Aorta (tissue), 5 donors: ENCODE data around the gene IPO9. TPM values are rescaled to one million over a fixed set of nuclear protein-coding genes. Genes with fewer than 3 reads are reported as not detected.
"Not testable (repeated sequence)": the region's sequence is repeated elsewhere in the genome, so short reads cannot be mapped to it uniquely, and the experiment has no call there.

Experiments
- ATAC-seq: fragments of 200-7000 bp; cut with Tn5 transposase; one replicate; pipeline ENCODE4 v1.9.1; 2022; ENCODE audit warnings: moderate library complexity; ENCODE audit not compliant: low FRiP score
- DNase-seq, 2 donors: peaks; one replicate each; pipeline ENCODE4 v3.0.0-alpha.2; 2020
- H3K27ac ChIP-seq, 2 donors: one replicate each; pipeline ENCODE4 v1.5.1; 2013; ENCODE audit warnings: low read length in 2 of 2, mild to moderate bottlenecking in 2 of 2, moderate library complexity in 2 of 2, control low read depth in 1 of 2, inconsistent platforms in 1 of 2, low read depth in 1 of 2
- H3K27me3 ChIP-seq, 2 donors: one replicate each; pipeline ENCODE4 v1.6.1; 2013; ENCODE audit warnings: control low read depth in 1 of 2, low read length in 1 of 2, mild to moderate bottlenecking in 1 of 2, moderate library complexity in 1 of 2; ENCODE audit not compliant: insufficient read depth in 2 of 2, control insufficient read depth in 1 of 2
- H3K36me3 ChIP-seq, 2 donors: one replicate each; pipeline ENCODE4 v1.6.1; 2013; ENCODE audit warnings: control low read depth in 1 of 2, low read length in 1 of 2, mild to moderate bottlenecking in 1 of 2; ENCODE audit not compliant: insufficient read depth in 2 of 2, control insufficient read depth in 1 of 2
- H3K4me1 ChIP-seq, 2 donors: one replicate each; pipeline ENCODE4 v1.6.1; 2013; ENCODE audit warnings: low read length in 2 of 2, control low read depth in 1 of 2, mild to moderate bottlenecking in 1 of 2, moderate library complexity in 1 of 2; ENCODE audit not compliant: insufficient read depth in 2 of 2, control insufficient read depth in 1 of 2
- H3K4me3 ChIP-seq, 2 donors: one replicate each; pipeline ENCODE4 v1.5.1; 2013; ENCODE audit warnings: low read length in 2 of 2, control low read depth in 1 of 2, mild to moderate bottlenecking in 1 of 2
- H3K9me3 ChIP-seq: one replicate; pipeline ENCODE4 v1.6.1; 2013; ENCODE audit warnings: mild to moderate bottlenecking, low read length; ENCODE audit not compliant: control insufficient read depth
- WGBS, 2 donors: extraction: QIAGEN DNeasy Blood & Tissue Kit; methylation state at CpG; one replicate each; pipeline ENCODE4 v1.1.7; 2013; 5-methylcytosine and 5-hydroxymethylcytosine counted together
- intact Hi-C, 2 donors: fragments of 100-400 bp; cut with DNase I; formaldehyde crosslinking; loops; one replicate each; pipeline versions ENCODE4 v1.14.2 to v1.15.0; 2022
- polyA plus RNA-seq, 2 donors: library from polyadenylated mRNA; stranded (reverse); fragments of 200-250 nt; gene quantifications; one replicate each; pipeline ENCODE4 v1.2.3, GENCODE V29; 2013
- total RNA-seq, 2 donors: library from RNA; stranded (reverse); fragmentation: NEBNext Ultra II Directional; extraction: Animal tissue kit (Norgen Biotek cat#: 25700); gene quantifications; one replicate each; pipeline ENCODE4 v1.2.1, GENCODE V29; 2021
- donor health status: healthy with polysubstance abuse.
- donor health status: Bipolar disorder and iron deficiency.
- donor health status: DM: no; HTN: no; CAD: no.
- donor health status: DM: no; HTN: no; CAD: no.
- donor health status: DM: yes; HTN: yes; CAD: no.

The IPO9 gene
- total and polyA plus RNA-seq, 4 donors = 12.0 to 45.0 (median 32.1) TPM

DNA sequence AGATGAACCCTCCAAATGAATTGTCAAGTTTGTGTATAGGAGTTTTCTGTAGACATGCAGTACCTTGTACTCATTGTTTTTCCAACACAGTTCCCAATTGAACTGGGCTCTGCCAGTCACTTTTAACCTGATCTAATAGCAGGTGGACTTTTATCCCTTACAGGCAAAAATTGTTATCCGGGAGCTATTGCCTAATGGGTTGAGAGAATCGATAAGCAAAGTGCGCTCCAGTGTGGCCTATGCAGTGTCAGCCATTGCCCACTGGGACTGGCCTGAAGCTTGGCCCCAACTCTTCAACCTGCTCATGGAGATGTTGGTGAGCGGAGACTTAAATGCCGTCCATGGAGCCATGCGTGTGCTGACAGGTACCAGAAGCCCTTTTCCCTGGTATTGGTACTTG, 19.3 kb downstream of the IPO9 start:
- WGBS, 2 donors = 94 to 98% methylated on average over 6 of the region's 6 CpGs
- DNase-seq = no peak
- peaks cover 0 to 8% of the 10 kb centered on the region in 2 donors for H3K36me3 ChIP-seq
- no peaks in the 10 kb centered on the region for H3K27me3 ChIP-seq
- H3K27ac ChIP-seq = peak overlapping the region; percentile 64 to 82
- H3K4me1 ChIP-seq = peaks cover 0 to 18% of the 10 kb centered on the region in 2 donors
- intact Hi-C loops = no loop called here
- no peak overlapping the region for H3K4me3 ChIP-seq
- ATAC-seq = no peak
- H3K9me3 ChIP-seq = no peaks in the 10 kb centered on the region

DNA sequence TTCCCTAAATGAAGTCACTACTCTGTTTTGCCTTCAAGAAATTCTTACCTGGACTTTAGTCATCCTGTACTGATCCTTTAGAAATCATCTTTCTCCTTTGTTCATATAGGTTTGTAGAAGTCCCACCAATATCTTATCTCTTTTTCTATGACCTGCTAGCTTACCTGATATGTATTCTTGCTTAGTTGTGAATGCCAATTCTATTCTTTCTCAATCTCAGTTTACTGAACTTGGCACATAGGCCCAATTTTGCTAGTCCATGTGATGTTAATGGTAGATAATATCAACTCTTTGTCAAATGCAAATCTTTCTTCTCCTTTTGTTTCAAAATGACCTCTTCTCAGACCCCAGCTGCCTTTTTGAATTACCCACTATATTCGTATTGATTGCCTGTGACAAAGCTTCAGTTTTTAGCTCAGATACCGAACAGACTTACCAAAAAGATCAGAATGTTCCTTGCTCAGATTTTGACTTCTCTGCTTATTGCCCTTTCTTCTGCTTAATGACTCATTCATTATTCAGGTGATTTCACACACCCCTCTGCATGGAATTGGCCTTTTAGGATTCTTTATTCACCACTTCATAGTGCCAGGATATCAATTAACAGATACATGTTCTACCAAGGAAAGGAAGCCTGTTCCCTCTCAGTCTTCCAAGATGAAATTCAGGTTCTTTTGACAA, 20.6 kb downstream of the IPO9 start:
- DNase-seq = no peak
- H3K4me3 ChIP-seq = peak overlapping the region in 1 of 2 donors; percentile 6
- WGBS, 2 donors = 14 to 19% methylated on average over 2 of the region's 2 CpGs
- intact Hi-C loops = no loop called here
- peaks cover 0 to 18% of the 10 kb centered on the region in 2 donors for H3K4me1 ChIP-seq
- H3K27ac ChIP-seq = peak overlapping the region; percentile 36 to 82
- no peaks in the 10 kb centered on the region for H3K9me3 ChIP-seq
- no peaks in the 10 kb centered on the region for H3K27me3 ChIP-seq
- H3K36me3 ChIP-seq = peaks cover 0 to 8% of the 10 kb centered on the region in 2 donors
- ATAC-seq = no peak

DNA sequence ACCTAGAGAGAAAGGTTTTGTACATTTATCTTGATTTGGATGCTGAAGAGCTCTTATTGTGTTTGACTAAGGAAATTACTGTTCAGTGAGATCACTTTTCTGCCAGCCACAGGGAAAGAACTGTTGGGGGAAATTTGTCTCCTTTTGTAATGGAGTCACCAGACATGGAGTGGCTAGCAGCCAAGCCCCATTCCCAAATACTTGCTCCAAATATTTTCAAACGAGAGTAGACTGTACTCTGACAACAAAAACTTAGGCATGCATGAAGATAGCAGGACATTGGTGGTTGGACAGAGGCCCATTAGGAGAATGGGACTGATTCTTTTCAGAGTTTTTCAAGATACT, 21.1 kb downstream of the IPO9 start:
- Histone ChIP-seq H3K36me3 (peaks cover 2 to 8% of the 10 kb centered on the region in 2 donors), H3K9me3 (no peaks in the 10 kb centered on the region), H3K27me3 (no peaks in the 10 kb centered on the region), H3K4me3 (peak overlapping the region in 1 of 2 donors; percentile 6), H3K4me1 (peaks cover 0 to 18% of the 10 kb centered on the region in 2 donors), H3K27ac (peak overlapping the region; percentile 44 to 82)
- 0 to 10% methylated on average over 1 of the region's 1 CpG for WGBS, 2 donors
- ATAC-seq (no peak), DNase-seq (peak in 1 of 2 donors; percentile 68)
- intact Hi-C loops = no loop called here

DNA sequence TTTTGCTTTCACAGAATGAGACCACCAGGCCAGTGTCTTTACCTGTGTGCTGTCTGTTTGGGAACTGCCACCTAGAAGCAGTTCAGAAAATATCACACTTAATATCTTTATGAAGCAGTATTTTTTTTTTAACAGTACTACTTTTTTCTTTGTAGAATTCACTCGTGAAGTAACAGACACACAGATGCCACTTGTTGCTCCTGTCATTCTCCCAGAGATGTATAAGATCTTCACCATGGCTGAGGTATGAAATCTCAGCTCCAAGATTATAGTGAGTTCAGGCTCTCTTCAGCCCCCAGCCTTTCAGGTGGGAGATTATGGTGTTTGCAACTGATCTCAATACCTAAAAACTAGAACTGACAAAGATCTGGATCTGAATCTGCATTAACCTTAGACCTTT, 23.0 kb downstream of the IPO9 start:
- WGBS, 2 donors = 53 to 67% methylated on average over 1 of the region's 1 CpG
- Histone ChIP-seq H3K4me1 (peaks cover 0 to 15% of the 10 kb centered on the region in 2 donors), H3K36me3 (peaks cover 4 to 11% of the 10 kb centered on the region in 2 donors), H3K27ac (no peak overlapping the region), H3K4me3 (no peak overlapping the region), H3K27me3 (no peaks in the 10 kb centered on the region), H3K9me3 (no peaks in the 10 kb centered on the region)
- DNase-seq (no peak), ATAC-seq (no peak)
- intact Hi-C loops = no loop called here

DNA sequence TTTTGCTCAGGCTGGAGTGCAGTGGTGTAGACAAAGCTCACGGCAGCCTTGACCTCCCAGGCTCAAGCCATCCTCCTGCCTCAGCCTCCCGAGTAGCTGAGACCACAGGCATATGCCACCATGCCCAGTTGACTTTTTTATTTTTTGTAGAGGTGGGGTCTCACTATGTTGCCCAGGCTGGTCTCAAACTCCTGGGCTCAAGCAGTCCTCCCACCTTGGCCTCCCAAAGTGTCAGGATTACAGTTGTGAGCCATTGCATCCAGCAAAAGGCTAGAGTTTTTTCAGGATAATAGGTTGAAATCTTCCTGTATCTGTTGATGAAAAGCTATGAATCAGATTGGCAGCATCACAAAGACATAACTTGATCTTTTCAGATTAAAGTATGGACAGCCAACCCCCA, 27.8 kb downstream of the IPO9 start:
- ATAC-seq, H3K27ac ChIP-seq, intact Hi-C loops, DNase-seq, H3K4me1 ChIP-seq, H3K27me3 ChIP-seq, H3K9me3 ChIP-seq, H3K4me3 ChIP-seq: not testable (repeated sequence)
- peaks cover 9 to 18% of the 10 kb centered on the region in 2 donors for H3K36me3 ChIP-seq
- 93 to 97% methylated on average over 2 of the region's 2 CpGs for WGBS, 2 donors

DNA sequence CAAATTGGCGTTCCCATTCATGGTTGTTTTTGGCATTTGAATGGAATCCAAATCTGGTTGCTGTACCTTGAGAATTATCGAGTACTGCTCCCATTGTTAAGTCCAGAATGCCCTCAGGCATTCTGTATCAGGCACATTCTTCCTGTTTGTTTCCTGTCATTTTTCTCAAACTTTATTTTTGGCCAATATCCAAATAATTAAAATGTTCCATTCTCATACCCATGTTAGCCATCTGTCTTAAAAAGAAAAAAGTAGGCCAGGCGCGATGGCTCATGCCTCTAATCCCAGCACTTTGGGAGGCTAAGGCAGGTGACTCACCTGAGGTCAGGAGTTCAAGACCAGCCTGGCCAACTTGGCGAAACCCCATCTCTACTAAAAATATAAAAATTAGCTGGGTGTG, 30.5 kb downstream of the IPO9 start:
- Histone ChIP-seq H3K4me1 (no peaks in the 10 kb centered on the region), H3K36me3 (peaks cover 10 to 11% of the 10 kb centered on the region in 2 donors), H3K9me3 (no peaks in the 10 kb centered on the region), H3K27ac (no peak overlapping the region), H3K27me3 (no peaks in the 10 kb centered on the region), H3K4me3 (no peak overlapping the region)
- intact Hi-C loops = no loop called here
- WGBS, 2 donors = 67 to 73% methylated on average over 5 of the region's 5 CpGs
- no peak for DNase-seq
- ATAC-seq = no peak

DNA sequence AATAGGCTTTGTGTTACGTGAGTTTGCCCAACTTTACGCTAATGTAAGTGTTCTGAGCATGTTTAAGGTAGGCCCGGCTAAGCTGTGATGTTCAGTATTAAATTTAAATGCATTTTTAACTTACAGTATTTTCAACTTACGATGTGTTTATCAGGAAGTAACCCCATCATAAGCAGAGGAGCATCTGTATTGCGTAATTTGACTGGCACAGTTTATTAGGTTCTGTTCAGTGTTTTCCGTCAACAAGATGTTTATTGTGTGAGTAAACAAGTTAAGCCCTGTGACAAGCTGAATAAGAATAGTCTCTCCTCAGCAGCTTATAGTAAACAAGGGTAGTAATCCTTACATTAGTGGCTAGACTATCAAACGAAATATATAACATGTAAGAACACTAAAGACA, 32.5 kb downstream of the IPO9 start:
- Histone ChIP-seq H3K36me3 (peaks cover 7 to 9% of the 10 kb centered on the region in 2 donors), H3K4me3 (no peak overlapping the region), H3K9me3 (no peaks in the 10 kb centered on the region), H3K27me3 (no peaks in the 10 kb centered on the region), H3K4me1 (no peaks in the 10 kb centered on the region), H3K27ac (peak overlapping the region in 1 of 2 donors; percentile 14)
- no peak for DNase-seq
- intact Hi-C loops = no loop called here
- no peak for ATAC-seq
- WGBS, 2 donors = 91 to 92% methylated on average over 7 of the region's 7 CpGs

DNA sequence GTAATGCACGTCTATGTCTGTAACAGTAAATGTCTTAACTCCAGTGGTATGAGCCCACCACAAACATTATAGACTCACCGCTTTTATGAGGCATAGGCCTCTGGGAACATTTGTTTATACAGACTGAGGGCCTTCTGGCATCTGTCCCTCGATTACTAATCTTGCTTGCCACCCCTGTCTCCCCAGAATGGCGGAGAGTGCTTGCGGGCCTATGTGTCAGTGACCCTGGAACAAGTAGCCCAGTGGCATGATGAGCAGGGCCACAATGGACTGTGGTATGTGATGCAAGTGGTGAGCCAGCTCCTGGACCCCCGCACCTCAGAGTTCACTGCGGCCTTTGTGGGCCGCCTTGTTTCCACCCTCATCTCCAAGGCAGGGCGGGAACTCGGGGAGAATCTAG, 41.4 kb downstream of the IPO9 start:
- WGBS, 2 donors = 62 to 63% methylated on average over 10 of the region's 10 CpGs
- intact Hi-C loops = no loop called here
- Histone ChIP-seq H3K4me1 (no peaks in the 10 kb centered on the region), H3K9me3 (no peaks in the 10 kb centered on the region), H3K27ac (no peak overlapping the region), H3K36me3 (peaks cover 0 to 10% of the 10 kb centered on the region in 2 donors), H3K4me3 (no peak overlapping the region), H3K27me3 (no peaks in the 10 kb centered on the region)
- ATAC-seq (no peak), DNase-seq (no peak)

DNA sequence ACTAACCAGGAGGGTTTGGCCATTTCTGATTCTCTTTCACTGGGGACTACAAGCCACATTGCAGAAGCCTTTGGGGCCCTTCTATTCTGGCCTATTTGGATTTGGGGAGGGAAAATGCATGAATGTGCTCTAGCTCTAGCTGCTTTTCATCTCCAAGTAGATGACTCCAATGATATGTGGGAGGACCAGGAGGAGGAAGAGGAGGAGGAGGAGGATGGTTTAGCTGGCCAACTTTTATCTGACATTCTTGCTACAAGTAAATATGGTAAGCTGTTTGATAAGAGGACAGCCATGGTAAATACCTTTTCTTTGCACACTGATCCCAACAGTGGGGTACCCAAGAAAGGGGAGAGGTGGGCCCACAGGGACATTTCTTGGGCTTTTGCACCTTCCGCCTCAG, 45.7 kb downstream of the IPO9 start:
- ATAC-seq (no peak), DNase-seq (no peak)
- Histone ChIP-seq H3K27me3 (no peaks in the 10 kb centered on the region), H3K27ac (no peak overlapping the region), H3K36me3 (peaks cover 4 to 10% of the 10 kb centered on the region in 2 donors), H3K9me3 (no peaks in the 10 kb centered on the region), H3K4me3 (no peak overlapping the region), H3K4me1 (no peaks in the 10 kb centered on the region)
- intact Hi-C loops = no loop called here
- 81 to 89% methylated on average over 1 of the region's 1 CpG for WGBS, 2 donors
